Measurements from ENCODE around the gene DDI1.

The DDI1 gene

GRCh38 chr11:104078245-104078644 lies 41.8 kb downstream of the DDI1 start:
- DNase-seq (ENCODE audit: low read depth in 2 of 2) = no peak

- no peak for DNase-seq (ENCODE audit: low read depth in 2 of 2)
Measured at GRCh38 chr11:104078995-104079394, 42.6 kb downstream of the DDI1 start.

GRCh38 chr11:104086621-104087020 lies 50.2 kb downstream of the DDI1 start:
- no peak for DNase-seq (ENCODE audit: low read depth in 2 of 2)

All from stimulated activated CD8-positive, alpha-beta memory T cell treated with anti-CD3 and anti-CD28 coated beads, Interleukin-2, amount 100 ng/mL, for 48 hours (primary cell).